Heart left ventricle (tissue), 16 donors: ENCODE data around the gene NTNG2. TPM values are rescaled to one million over a fixed set of nuclear protein-coding genes. Genes with fewer than 3 reads are reported as not detected.

Experiments
- ATAC-seq, 4 donors: fragments of 200-7000 bp; cut with Tn5 transposase; one replicate each; pipeline ENCODE4 v1.9.1; 2020 to 2022; ENCODE audit warnings: moderate library complexity in 4 of 4, mild to moderate bottlenecking in 3 of 4, moderate number of reproducible peaks in 1 of 4
- DNase-seq, 5 donors: peaks; one replicate each; pipeline ENCODE4 v3.0.0-alpha.2; 2020
- H3K27ac ChIP-seq, 12 donors: fragments of 200-600 bp; sonication (generic) in 4 of 12; one replicate each; pipeline versions ENCODE4 v1.5.0 to v1.8.0; 2016 to 2022; ENCODE audit warnings: mild to moderate bottlenecking in 2 of 12
- H3K27me3 ChIP-seq, 9 donors: fragments of 200-600 bp; sonication (generic) in 2 of 9; one replicate each; pipeline versions ENCODE4 v1.5.1 to v1.8.0; 2016 to 2022; ENCODE audit warnings: mild to moderate bottlenecking in 3 of 9
- H3K36me3 ChIP-seq, 9 donors: fragments of 200-600 bp; sonication (generic) in 2 of 9; one replicate each; pipeline versions ENCODE4 v1.5.0 to v1.8.0; 2018 to 2022; ENCODE audit warnings: mild to moderate bottlenecking in 2 of 9
- H3K4me1 ChIP-seq, 12 donors: fragments of 200-600 bp; sonication (generic) in 4 of 12; one replicate each; pipeline versions ENCODE4 v1.5.0 to v1.8.0; 2016 to 2022; ENCODE audit warnings: mild to moderate bottlenecking in 3 of 12
- H3K4me3 ChIP-seq, 12 donors: fragments of 200-600 bp; sonication (generic) in 4 of 12; one replicate each; pipeline versions ENCODE4 v1.5.0 to v1.8.0; 2017 to 2022; ENCODE audit warnings: mild to moderate bottlenecking in 9 of 12, moderate library complexity in 4 of 12
- H3K9me3 ChIP-seq, 12 donors: fragments of 200-600 bp; sonication (generic) in 4 of 12; one replicate each; pipeline versions ENCODE4 v1.5.0 to v1.8.0; 2016 to 2022; ENCODE audit warnings: mild to moderate bottlenecking in 1 of 12
- POLR2A ChIP-seq, 2 donors: fragments of 450-650 bp; IDR thresholded peaks; one replicate each; pipeline ENCODE4 v1.6.1; 2017; ENCODE audit warnings: antibody characterized with exemption in 2 of 2, mild to moderate bottlenecking in 2 of 2, moderate library complexity in 2 of 2
- WGBS, 4 donors: extraction: QIAGEN DNeasy Blood & Tissue Kit in 2 of 4; methylation state at CpG; one replicate each; pipeline versions ENCODE4 v1.1.5 to v1.1.7; 2013 to 2018; 5-methylcytosine and 5-hydroxymethylcytosine counted together
- intact Hi-C, 10 donors: fragments of 100-400 bp; cut with DNase I; formaldehyde crosslinking; loops; one replicate each; pipeline versions ENCODE4 v1.11.1 to v1.14.2; 2022
- polyA plus RNA-seq, 2 donors: library from polyadenylated mRNA; stranded (reverse); fragments of 200-250 nt; gene quantifications; one replicate each; pipeline ENCODE4 v1.2.3, GENCODE V29; 2013
- total RNA-seq, 9 donors: library from RNA; depleted of rRNA in 2 of 9; stranded (reverse); fragments of >200 nt in 2 of 9; fragmentation: NEBNext Ultra II Directional in 3 of 9; extraction: Animal tissue kit (Norgen Biotek cat#: 25700) in 3 of 9; gene quantifications; one replicate each; pipeline versions ENCODE4 v1.1.0 to v1.2.4, GENCODE V29; 2016 to 2023
- TF ChIP-seq, protein P1 (sequence below), 12 donors: fragments of 200-600 bp; sonication (generic) in 4 of 12; IDR thresholded peaks; one replicate each; pipeline versions ENCODE4 v1.5.0 to v1.8.0; 2018 to 2022; ENCODE audit warnings: antibody characterized with exemption in 12 of 12, mild to moderate bottlenecking in 5 of 12
- donor health status: ischemic (EF 13 %, LVEDD 7.1; RV severe dilation, severe dysfunction).
- donor health status: healthy with polysubstance abuse.
- donor health status: DM: no; HTN: yes; CAD: no.
- donor health status: DM: no; HTN: no; CAD: no.
- donor health status: ischemic (EF 25% LVEDD 6.9; RV normal size, moderate dysfunction).
- donor health status: ischemic (EF 25% LVEDD 5.7; RV mildly dilated, moderate dysfunction).
- donor health status: healthy.
- donor health status: DM: yes; HTN: yes; CAD: no.
- donor health status: ischemic (EF 35%, LVEDD 5.7; RV mildly dilated, moderate dysfunction).
- donor health status: nonischemic (EF 11% LVEDD 7.7; RV severe dilation, severe dysfunction).
- donor health status: DM: yes; HTN: yes; CAD: no.
- donor health status: PGD.
- donor health status: ischemic (EF 29% LVEDD 5.4; RV normal size, mild dysfunction).
- donor health status: nonischemic (EF 23%, LVEDD 6.1; RV moderate dilation, normal function).

Gene NTNG2
- total and polyA plus RNA-seq, 11 donors: 0.28 to 4.1 (median 2.2) TPM

DNA sequence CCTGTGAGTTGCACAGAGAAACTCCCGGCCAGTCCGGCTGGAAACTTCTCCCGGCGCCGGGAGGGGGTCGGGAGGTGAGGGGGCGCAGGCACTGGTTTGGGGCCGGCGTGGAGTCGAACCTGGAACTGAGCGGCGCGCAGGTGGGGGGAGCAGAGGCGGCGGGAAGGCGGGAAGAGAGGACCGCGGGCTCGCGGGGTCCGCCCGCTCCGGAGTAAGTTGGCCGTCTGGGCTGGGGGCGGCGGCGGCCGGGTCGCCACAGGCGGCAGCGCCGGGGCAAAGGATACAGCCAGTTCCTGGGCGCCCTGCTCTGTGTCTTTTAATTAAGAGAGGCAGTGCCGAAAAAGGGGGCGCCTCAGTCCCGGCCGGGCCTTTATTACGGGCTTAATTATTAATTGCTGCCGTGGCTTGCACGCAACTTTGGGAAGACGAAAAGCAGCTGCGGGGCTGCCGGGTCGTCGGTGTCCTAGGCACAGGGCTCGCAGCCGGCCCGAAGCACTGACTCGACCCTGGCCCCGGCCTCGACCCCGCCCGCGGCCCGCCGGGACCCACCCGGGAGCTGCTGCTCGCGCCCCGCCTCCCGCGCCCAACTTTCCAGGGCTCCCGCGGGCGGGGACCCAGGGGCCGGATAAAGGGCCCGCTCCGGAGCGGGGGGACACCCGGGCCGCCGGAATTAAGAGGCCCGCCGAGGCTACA, 1.1 kb downstream of the NTNG2 start:
- Histone ChIP-seq H3K9me3 (no peaks in the 10 kb centered on the region), H3K36me3 (no peaks in the 10 kb centered on the region), H3K27me3 (peaks cover 2 to 72% (median 45%) of the 10 kb centered on the region in 9 donors), H3K4me3 (peak overlapping the region; percentile 7 to 80 (median 69)), H3K4me1 (peaks cover 0 to 45% (median 25%) of the 10 kb centered on the region in 12 donors), H3K27ac (peak overlapping the region in 1 of 12 donors; percentile 42)
- 0 to 1% (median 1%) methylated on average over 36 to 74 of the region's 74 CpGs for WGBS, 4 donors
- TF ChIP-seq, protein P1, sequence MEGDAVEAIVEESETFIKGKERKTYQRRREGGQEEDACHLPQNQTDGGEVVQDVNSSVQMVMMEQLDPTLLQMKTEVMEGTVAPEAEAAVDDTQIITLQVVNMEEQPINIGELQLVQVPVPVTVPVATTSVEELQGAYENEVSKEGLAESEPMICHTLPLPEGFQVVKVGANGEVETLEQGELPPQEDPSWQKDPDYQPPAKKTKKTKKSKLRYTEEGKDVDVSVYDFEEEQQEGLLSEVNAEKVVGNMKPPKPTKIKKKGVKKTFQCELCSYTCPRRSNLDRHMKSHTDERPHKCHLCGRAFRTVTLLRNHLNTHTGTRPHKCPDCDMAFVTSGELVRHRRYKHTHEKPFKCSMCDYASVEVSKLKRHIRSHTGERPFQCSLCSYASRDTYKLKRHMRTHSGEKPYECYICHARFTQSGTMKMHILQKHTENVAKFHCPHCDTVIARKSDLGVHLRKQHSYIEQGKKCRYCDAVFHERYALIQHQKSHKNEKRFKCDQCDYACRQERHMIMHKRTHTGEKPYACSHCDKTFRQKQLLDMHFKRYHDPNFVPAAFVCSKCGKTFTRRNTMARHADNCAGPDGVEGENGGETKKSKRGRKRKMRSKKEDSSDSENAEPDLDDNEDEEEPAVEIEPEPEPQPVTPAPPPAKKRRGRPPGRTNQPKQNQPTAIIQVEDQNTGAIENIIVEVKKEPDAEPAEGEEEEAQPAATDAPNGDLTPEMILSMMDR (IDR thresholded peaks at IDR 0.05): no peak
- TF ChIP-seq POLR2A (IDR thresholded peaks at IDR 0.05): no peak
- DNase-seq: peak in 1 of 5 donors; percentile 61
- intact Hi-C loops: loop anchor here in 2 of 10 donors (10.0 kb wide), 2 partner anchors 78 to 398 kb away; no protein-coding TSS in a partner anchor
- ATAC-seq: no peak

DNA sequence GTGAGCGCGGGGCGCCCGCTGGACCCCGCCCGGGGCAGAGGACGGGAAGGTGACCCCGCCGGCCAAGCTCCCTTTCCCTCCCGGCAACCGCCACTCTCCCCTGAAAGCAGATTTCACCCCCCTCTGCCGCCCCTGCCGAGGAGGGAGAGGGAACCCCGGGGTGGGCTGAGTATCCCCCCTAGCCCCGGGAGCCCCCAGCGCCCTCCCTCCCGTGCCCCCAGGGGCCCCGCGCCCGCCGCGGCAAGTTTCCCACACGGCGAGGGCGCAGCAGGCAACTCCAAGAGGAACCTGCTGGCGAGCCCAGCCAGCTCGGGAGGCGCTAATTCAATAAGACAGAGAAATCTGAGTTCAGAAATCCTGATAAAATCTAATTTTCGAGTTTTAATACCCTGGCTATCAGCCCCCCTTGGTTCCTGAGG, 1.6 kb downstream of the NTNG2 start:
- Histone ChIP-seq H3K9me3 (no peaks in the 10 kb centered on the region), H3K27me3 (peaks cover 4 to 72% (median 41%) of the 10 kb centered on the region in 9 donors), H3K36me3 (no peaks in the 10 kb centered on the region), H3K4me1 (peaks cover 0 to 45% (median 25%) of the 10 kb centered on the region in 12 donors), H3K4me3 (peak overlapping the region; percentile 7 to 80 (median 69)), H3K27ac (peak overlapping the region in 1 of 12 donors; percentile 42)
- intact Hi-C loops: loop anchor here in 2 of 10 donors (10.0 kb wide), 2 partner anchors 79 to 399 kb away; no protein-coding TSS in a partner anchor
- ATAC-seq: peak in 1 of 4 donors; percentile 18
- peak in 1 of 5 donors; percentile 59 for DNase-seq
- TF ChIP-seq POLR2A (IDR thresholded peaks at IDR 0.05): no peak
- TF ChIP-seq, protein P1 (IDR thresholded peaks at IDR 0.05): no peak
- WGBS, 4 donors: 0 to 1% (median 0%) methylated on average over 7 to 29 of the region's 29 CpGs

DNA sequence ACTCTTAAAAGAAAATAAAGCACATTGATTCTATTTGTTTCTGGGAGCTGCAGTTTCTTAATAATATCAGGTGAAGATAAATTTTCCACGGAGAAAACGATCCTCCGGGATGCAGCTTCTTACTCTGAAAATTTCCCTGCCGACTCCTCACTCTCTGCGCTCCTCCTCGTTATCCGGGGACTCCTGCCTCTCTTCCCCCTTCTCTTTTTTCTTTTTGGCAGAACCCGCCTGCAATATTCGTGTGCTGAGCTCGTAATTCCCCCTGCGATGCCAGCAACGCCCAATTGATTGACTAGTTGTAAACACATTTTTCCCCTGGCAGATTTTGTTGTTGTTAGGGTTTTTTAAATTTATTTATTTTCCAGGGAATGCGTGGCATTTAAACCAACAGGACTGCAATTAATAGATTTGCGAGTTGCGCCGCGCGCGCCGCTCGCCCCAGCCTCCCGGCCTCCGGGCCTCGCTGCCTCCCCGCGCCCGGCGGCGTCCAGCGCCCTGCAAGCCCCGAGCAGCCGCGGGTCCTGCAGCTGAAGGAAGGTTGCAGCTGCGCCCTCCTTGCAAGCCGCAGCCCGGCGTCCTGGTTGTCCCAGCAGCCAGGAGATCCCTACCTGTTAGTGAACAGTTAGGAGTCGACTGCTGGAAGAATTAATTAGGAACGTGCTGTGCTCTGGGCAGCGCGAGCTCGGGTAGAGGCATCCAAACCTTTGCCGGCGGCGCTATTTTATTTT, 2.2 kb downstream of the NTNG2 start:
- Histone ChIP-seq H3K27me3 (peaks cover 4 to 66% (median 39%) of the 10 kb centered on the region in 9 donors), H3K9me3 (no peaks in the 10 kb centered on the region), H3K4me3 (peak overlapping the region in 10 of 12 donors; percentile 60 to 80 (median 70)), H3K4me1 (peaks cover 0 to 45% (median 25%) of the 10 kb centered on the region in 12 donors), H3K36me3 (no peaks in the 10 kb centered on the region), H3K27ac (no peak overlapping the region)
- ATAC-seq (peak in 1 of 4 donors; percentile 9), DNase-seq (peak in 1 of 5 donors; percentile 42)
- intact Hi-C loops: loop anchor here in 2 of 10 donors (10.0 kb wide), 2 partner anchors 79 to 399 kb away; no protein-coding TSS in a partner anchor
- no peak for TF ChIP-seq POLR2A (IDR thresholded peaks at IDR 0.05)
- TF ChIP-seq, protein P1 (IDR thresholded peaks at IDR 0.05): no peak
- WGBS, 4 donors: 9 to 16% (median 11%) methylated on average over 42 to 45 of the region's 45 CpGs
